B cell (primary cell): ENCODE data around the gene C9orf43. TPM values are rescaled to one million over a fixed set of nuclear protein-coding genes. Genes with fewer than 3 reads are reported as not detected.
"Not testable (repeated sequence)": the region's sequence is repeated elsewhere in the genome, so short reads cannot be mapped to it uniquely, and the experiment has no call there.

ENCODE experiments used
- ATAC-seq: fragments of 200-7000 bp; cut with Tn5 transposase; one replicate; pipeline ENCODE4 v1.10.0; 2021; ENCODE audit warnings: low read depth, mild to moderate bottlenecking, moderate number of reproducible peaks, moderate library complexity
- CTCF ChIA-PET: fragments of 350-600 bp; sonication (Branson Sonifier 250); formaldehyde crosslinking; loops from one replicate; lab custom pipeline; 2021; ENCODE audit warnings: antibody characterized with exemption, inconsistent platforms; lab: Charles Lee
- POLR2A ChIA-PET: fragments of 350-600 bp; sonication (Branson Sonifier 250); formaldehyde crosslinking; loops from one replicate; lab custom pipeline; 2021; ENCODE audit warnings: antibody characterized with exemption; lab: Charles Lee
- DNase-seq: peaks from one replicate; pipeline ENCODE4 v3.0.0; 2013
- H2AFZ ChIP-seq: 2 replicates; pipeline ENCODE4 v1.6.1; 2012; ENCODE audit warnings: mild to moderate bottlenecking, low read depth, low read length; ENCODE audit not compliant: insufficient read depth, poor library complexity, severe bottlenecking
- H3K27ac ChIP-seq, 2 donors: 1 replicate in 1 of 2; 2 replicates in 1 of 2; pipeline ENCODE4 v1.5.1; 2012 to 2013; ENCODE audit warnings: low read length in 2 of 2, mild to moderate bottlenecking in 2 of 2, moderate library complexity in 1 of 2
- H3K27me3 ChIP-seq, 4 experiments: fragments of 200-600 bp in 1 of 4; sonication (generic) in 1 of 4; replicated peaks in 1 of 4; 1 replicate in 2 of 4; 2 replicates in 2 of 4; pipeline versions ENCODE4 v1.6.1 to v1.7.0; 2013 to 2016; ENCODE audit warnings: low read length in 3 of 4, mild to moderate bottlenecking in 2 of 4, mixed read lengths in 1 of 4, moderate library complexity in 1 of 4; ENCODE audit not compliant: insufficient read depth in 4 of 4, control insufficient read depth in 3 of 4; ENCODE audit errors: control extremely low read depth in 1 of 4
- H3K36me3 ChIP-seq, 2 experiments: replicated peaks in 1 of 2; 1 replicate in 1 of 2; 2 replicates in 1 of 2; pipeline versions ENCODE4 v1.6.1 to v1.7.1; 2013; ENCODE audit warnings: low read length in 1 of 2; ENCODE audit not compliant: insufficient read depth in 2 of 2, control insufficient read depth in 1 of 2; ENCODE audit errors: control extremely low read depth in 1 of 2, extremely low read depth in 1 of 2
- H3K4me1 ChIP-seq, 2 donors: fragments of 200-600 bp in 1 of 2; sonication (generic) in 1 of 2; 1 replicate in 1 of 2; 2 replicates in 1 of 2; pipeline versions ENCODE4 v1.5.1 to v1.6.1; 2013 to 2017; ENCODE audit warnings: low read length in 2 of 2; ENCODE audit not compliant: control insufficient read depth in 2 of 2, insufficient read depth in 2 of 2
- H3K4me2 ChIP-seq: replicated peaks from 2 replicates; pipeline ENCODE3; 2012; ENCODE audit warnings: mild to moderate bottlenecking, low read depth, low read length; ENCODE audit not compliant: poor library complexity, severe bottlenecking
- H3K4me3 ChIP-seq, 5 experiments: fragments of 200-600 bp in 1 of 5; sonication (generic) in 1 of 5; 1 replicate in 3 of 5; 2 replicates in 2 of 5; pipeline versions ENCODE4 v1.5.1 to v1.7.0; 2011 to 2016; ENCODE audit warnings: low read length in 4 of 5, mild to moderate bottlenecking in 4 of 5, low read depth in 2 of 5, control low read depth in 1 of 5, moderate library complexity in 1 of 5; ENCODE audit not compliant: insufficient read depth in 1 of 5; ENCODE audit errors: control extremely low read depth in 1 of 5, extremely low read depth in 1 of 5
- H3K79me2 ChIP-seq: fragments of 200-600 bp; sonication (generic); one replicate; pipeline ENCODE4 v1.6.0; 2016; ENCODE audit warnings: low read length; ENCODE audit not compliant: control insufficient read depth, insufficient read depth
- H3K9ac ChIP-seq: fragments of 200-600 bp; sonication (generic); 2 replicates; pipeline ENCODE4 v1.6.1; 2017; ENCODE audit warnings: mild to moderate bottlenecking, low read length, moderate library complexity
- H3K9me3 ChIP-seq, 3 donors: one replicate each; pipeline versions ENCODE4 v1.6.1 to v1.7.1; 2013; ENCODE audit warnings: low read length in 2 of 3; ENCODE audit not compliant: control insufficient read depth in 2 of 3, insufficient read depth in 1 of 3; ENCODE audit errors: control extremely low read depth in 1 of 3
- H4K20me1 ChIP-seq: 2 replicates; pipeline ENCODE4 v1.6.0; 2012; ENCODE audit warnings: mild to moderate bottlenecking, low read length; ENCODE audit not compliant: insufficient read depth, control insufficient read depth, poor library complexity, severe bottlenecking
- H3K27ac Mint-ChIP-seq: one replicate; pipeline ENCODE4 v1.8.0; 2021; ENCODE audit warnings: mixed read lengths
- H3K27me3 Mint-ChIP-seq: one replicate; pipeline ENCODE4 v1.8.0; 2021; ENCODE audit warnings: mixed read lengths
- H3K4me1 Mint-ChIP-seq: one replicate; pipeline ENCODE4 v1.8.0; 2021; ENCODE audit warnings: mixed read lengths
- H3K4me3 Mint-ChIP-seq: one replicate; pipeline ENCODE4 v1.8.0; 2021; ENCODE audit warnings: mixed read lengths
- H3K9me3 Mint-ChIP-seq: one replicate; pipeline ENCODE4 v1.8.0; 2022; ENCODE audit warnings: mixed read lengths; ENCODE audit not compliant: insufficient read depth
- CTCF ChIP-seq: fragments of 200-600 bp; IDR thresholded peaks from one replicate; pipeline ENCODE4 v1.8.0; 2022; ENCODE audit warnings: antibody characterized with exemption, mild to moderate bottlenecking
- EZH2 ChIP-seq: IDR thresholded peaks from 2 replicates; pipeline ENCODE4 v1.6.1; 2012; ENCODE audit warnings: borderline replicate concordance, low read depth, mild to moderate bottlenecking, moderate library complexity, low read length; ENCODE audit not compliant: insufficient read depth, poor library complexity, severe bottlenecking
- WGBS: methylation state at CpG from one replicate; pipeline ENCODE4 v1.1.5; 2013; ENCODE audit warnings: missing lambda C conversion rate; ENCODE audit not compliant: insufficient coverage; 5-methylcytosine and 5-hydroxymethylcytosine counted together
- intact Hi-C: fragments of 100-400 bp; cut with micrococcal nuclease; formaldehyde crosslinking; loops from one replicate; pipeline ENCODE4 v1.10.0; 2022
- polyA plus RNA-seq: library from polyadenylated mRNA; depleted of rRNA; stranded (reverse); fragments of >200 nt; gene quantifications from 2 replicates; pipeline ENCODE4 v1.2.3, GENCODE V29; 2012
- total RNA-seq, 2 donors: library from RNA; stranded (reverse); fragments of 120-200 nt in 1 of 2; gene quantifications; 1 replicate in 1 of 2; 2 replicates in 1 of 2; pipeline versions ENCODE4 v1.2.3 to v1.2.4, GENCODE V29; 2013 to 2022

C9orf43 gene
- total and polyA plus RNA-seq, 2 donors (not counting 1 experiment from before 2014, with no cell fraction given), result 0.57 to 1.7 TPM

- Histone ChIP-seq H3K9ac (no peak overlapping the region), H3K79me2 (no peaks in the 10 kb centered on the region), H3K27me3 (no peaks in the 10 kb centered on the region), H3K4me1 (no peaks in the 10 kb centered on the region), H4K20me1 (no peaks in the 10 kb centered on the region), H3K36me3 (no peaks in the 10 kb centered on the region), H3K9me3 (peaks cover 0 to 3% (median 0%) of the 10 kb centered on the region in 3 donors), H3K4me3 (no peak overlapping the region), H3K4me2 (no peak overlapping the region), H2AFZ (no peak overlapping the region), H3K27ac (no peak overlapping the region)
- ATAC-seq (no peak), DNase-seq (no peak)
- ChIA-PET CTCF (interaction anchor here (1.1 to 1.4 kb wide), 2 partner anchors 15 to 226 kb away, joined by 4 read pairs; no protein-coding TSS in a partner anchor), POLR2A (no interaction called here)
- Mint-ChIP-seq H3K4me3 (no peak overlapping the region), H3K27ac (no peak overlapping the region), H3K4me1 (no peaks in the 10 kb centered on the region), H3K27me3 (peaks cover 3% of the 10 kb centered on the region), H3K9me3 (no peaks in the 10 kb centered on the region)
- TF ChIP-seq EZH2, result no peak
- TF ChIP-seq CTCF, result no peak
- intact Hi-C loops, result no loop called here
These were observed 20.6 kb downstream of the C9orf43 start for GRCh38 chr9:113431191-113431590.

GRCh38 chr9:113436728-113437515, 26.4 kb downstream of the C9orf43 start:
- TF ChIP-seq EZH2 (no peak), CTCF (no peak)
- no peaks in the 10 kb centered on the region for H3K79me2 ChIP-seq
- WGBS, result 94% methylated on average over 2 of the region's 4 CpGs
- no peak for DNase-seq
- no peak overlapping the region for H2AFZ ChIP-seq
- H3K9ac ChIP-seq, result no peak overlapping the region
- H3K9me3 ChIP-seq, result peaks cover 0 to 3% (median 0%) of the 10 kb centered on the region in 3 donors
- no peaks in the 10 kb centered on the region for H3K36me3 ChIP-seq
- no peak for ATAC-seq
- Mint-ChIP-seq H3K27ac (no peak overlapping the region), H3K4me1 (no peaks in the 10 kb centered on the region), H3K27me3 (peaks cover 3% of the 10 kb centered on the region), H3K9me3 (no peaks in the 10 kb centered on the region), H3K4me3 (no peak overlapping the region)
- H3K27ac ChIP-seq, result no peak overlapping the region
- intact Hi-C loops, result no loop called here
- H3K4me2 ChIP-seq, result no peak overlapping the region
- no peaks in the 10 kb centered on the region for H3K27me3 ChIP-seq
- ChIA-PET CTCF (interaction anchor here (0.9 kb wide), 1 partner anchor 218 kb away, joined by 3 read pairs; no protein-coding TSS in a partner anchor), POLR2A (no interaction called here)
- H3K4me3 ChIP-seq, result no peak overlapping the region
- H4K20me1 ChIP-seq, result no peaks in the 10 kb centered on the region
- no peaks in the 10 kb centered on the region for H3K4me1 ChIP-seq

GRCh38 chr9:113437716-113438115, 27.2 kb downstream of the C9orf43 start:
- POLR2A ChIA-PET, H3K9ac ChIP-seq, H3K27me3 Mint-ChIP-seq, H3K9me3 ChIP-seq, H3K79me2 ChIP-seq, H3K4me3 ChIP-seq, H3K27me3 ChIP-seq, H4K20me1 ChIP-seq, H3K9me3 Mint-ChIP-seq, H3K27ac ChIP-seq, H3K4me1 ChIP-seq, ATAC-seq, CTCF ChIA-PET, DNase-seq, intact Hi-C loops, H3K36me3 ChIP-seq, H3K4me1 Mint-ChIP-seq, H3K27ac Mint-ChIP-seq, H2AFZ ChIP-seq, H3K4me2 ChIP-seq, H3K4me3 Mint-ChIP-seq: not testable (repeated sequence)
- WGBS, result no CpG with 5 or more reads among the region's 1 CpG
